UCSD-AML1 (cell line): ENCODE data around the gene TRERF1.
"Not testable (repeated sequence)": the region's sequence is repeated elsewhere in the genome, so short reads cannot be mapped to it uniquely, and the experiment has no call there.

Experiments
- DNase-seq: peaks from one replicate; lab custom pipeline; 2025; ENCODE audit not compliant: unreplicated experiment; lab: John Stamatoyannopoulos, UW

TRERF1 gene

DNA sequence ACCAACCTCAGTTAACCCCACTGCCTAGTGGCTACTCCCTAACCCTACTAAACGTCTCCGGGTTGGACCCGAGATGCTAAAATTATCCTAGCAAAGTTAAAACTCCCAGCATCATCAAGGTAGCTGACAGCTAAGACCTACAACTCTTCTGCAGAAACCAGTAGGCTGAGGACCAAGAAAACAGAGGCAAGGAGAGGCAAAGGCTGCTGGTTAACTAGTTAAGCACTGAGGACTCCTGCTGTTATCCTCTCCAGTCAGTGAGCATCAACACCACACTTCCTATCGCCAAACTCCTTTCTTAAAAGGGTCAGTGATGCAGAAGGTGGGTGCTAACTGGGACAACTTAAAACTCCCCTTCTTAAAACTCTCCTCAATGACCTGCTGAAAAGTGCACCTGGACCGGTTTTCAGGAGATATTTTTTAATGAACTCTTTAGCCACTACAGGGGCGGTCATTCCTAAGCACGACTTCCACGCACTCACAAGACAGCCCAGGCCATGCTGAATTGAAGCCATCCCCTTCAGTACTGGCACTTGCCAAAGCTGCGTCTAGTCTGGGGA is 1.7 kb downstream of the TRERF1 start:
- no peak for DNase-seq

DNA sequence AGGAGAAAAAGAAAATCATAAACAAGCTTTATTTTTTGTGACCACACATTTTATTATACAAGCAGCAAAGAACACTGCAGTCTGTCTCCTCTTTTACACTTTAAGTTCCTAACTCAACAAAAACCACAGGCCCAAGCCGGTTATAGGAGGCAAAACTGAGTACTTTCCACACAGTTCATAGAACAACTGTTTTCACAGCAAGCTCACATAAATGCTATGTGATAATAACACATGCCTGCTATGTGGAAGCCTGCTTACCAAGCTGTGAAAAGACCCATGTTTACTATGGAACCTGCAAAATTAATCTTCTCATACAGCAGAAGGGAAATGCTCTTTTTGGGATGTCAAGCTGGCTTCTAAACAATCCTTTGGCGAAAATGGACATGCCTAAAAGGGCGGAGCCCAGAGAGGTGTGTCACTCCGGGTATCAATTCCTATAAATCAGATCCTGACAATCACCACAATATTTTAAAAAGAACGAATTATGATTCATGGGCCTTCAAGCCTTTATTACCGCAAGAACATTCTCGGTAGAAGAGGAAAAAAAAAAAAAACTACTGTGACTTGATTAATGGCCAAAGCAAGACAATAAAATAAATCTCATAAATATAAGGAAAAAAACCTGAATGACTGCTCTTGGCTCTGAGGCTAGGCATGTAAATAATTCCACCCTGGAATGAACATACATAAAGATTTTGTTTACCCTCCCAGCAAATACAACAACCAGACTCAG is 2.6 kb downstream of the TRERF1 start:
- no peak for DNase-seq

DNA sequence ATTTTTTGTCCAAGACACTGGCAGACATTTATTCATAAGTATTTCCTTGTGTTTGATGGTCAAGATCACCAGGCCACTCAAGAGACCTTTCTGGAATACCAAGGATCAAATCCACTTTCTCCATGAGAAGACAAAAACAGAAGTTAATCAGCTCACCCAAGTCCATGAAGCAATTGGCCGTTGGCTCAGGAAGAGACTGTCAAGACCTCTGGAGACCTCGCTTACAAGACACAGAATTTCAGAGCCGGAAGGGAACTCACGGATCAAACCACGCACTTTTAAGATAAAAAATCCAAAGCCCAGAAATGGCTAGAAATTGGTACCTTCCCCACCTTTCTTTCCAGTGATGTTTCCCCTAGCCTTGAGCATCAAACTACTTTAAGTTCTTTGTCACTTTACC is 3.3 kb downstream of the TRERF1 start:
- DNase-seq: no peak

DNA sequence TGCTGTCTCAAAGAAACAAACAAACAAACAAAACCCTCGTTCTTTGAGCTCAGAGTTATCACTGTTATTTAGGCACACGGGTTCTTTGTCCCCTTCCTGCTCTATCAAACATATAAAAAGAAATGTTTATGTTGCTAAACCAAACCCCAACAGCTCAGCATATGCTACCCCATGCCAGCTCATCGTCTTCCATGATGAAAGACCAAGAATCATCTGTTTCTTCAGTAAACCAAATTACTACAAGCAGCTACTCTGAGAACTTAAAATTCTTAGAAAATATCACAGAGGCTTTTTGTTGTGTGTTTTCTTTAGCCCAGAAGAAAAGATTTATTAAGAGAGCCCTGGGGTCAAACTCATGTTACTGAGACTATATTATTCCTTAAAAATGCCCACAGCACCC is 4.7 kb downstream of the TRERF1 start:
- no peak for DNase-seq

DNA sequence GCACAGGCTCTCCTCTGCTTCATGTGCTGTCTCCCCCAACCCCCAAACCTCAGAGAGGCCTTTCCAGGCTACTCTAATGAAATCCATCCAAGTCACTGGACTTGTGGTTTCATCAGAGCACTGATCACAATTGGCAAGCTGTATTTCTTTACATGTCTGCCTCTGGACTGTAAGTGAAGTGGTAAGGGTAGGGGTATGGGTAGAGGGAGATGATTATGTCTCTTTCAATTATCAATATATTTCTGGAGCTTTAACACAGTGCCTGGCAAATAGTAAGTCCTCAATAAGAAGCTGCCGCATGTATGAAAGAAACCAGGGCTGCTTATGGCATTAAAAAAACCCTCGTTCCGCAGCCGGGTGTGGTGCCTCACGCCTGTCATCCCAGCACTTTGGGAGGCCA is 5.4 kb downstream of the TRERF1 start:
- no peak for DNase-seq

DNA sequence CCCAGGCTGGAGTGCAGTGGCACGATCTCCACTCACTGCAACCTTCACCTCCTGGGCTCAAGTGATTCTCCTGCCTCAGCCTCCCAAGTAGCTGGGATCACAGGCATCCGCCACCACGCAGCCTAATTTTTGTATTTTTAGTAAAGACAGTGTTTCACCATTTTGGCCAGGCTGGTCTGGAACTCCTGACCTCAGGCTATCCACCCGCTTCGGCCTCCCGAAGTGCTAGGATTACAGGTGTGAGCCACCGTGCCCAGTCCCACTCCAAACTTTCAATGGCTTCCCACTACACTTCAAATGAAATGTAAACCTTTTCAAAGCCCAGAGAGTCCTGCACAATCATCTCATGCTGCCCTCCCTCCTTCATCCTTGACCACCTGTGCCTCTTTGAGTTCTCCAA is 5.8 kb downstream of the TRERF1 start:
- DNase-seq: not testable (repeated sequence)

DNA sequence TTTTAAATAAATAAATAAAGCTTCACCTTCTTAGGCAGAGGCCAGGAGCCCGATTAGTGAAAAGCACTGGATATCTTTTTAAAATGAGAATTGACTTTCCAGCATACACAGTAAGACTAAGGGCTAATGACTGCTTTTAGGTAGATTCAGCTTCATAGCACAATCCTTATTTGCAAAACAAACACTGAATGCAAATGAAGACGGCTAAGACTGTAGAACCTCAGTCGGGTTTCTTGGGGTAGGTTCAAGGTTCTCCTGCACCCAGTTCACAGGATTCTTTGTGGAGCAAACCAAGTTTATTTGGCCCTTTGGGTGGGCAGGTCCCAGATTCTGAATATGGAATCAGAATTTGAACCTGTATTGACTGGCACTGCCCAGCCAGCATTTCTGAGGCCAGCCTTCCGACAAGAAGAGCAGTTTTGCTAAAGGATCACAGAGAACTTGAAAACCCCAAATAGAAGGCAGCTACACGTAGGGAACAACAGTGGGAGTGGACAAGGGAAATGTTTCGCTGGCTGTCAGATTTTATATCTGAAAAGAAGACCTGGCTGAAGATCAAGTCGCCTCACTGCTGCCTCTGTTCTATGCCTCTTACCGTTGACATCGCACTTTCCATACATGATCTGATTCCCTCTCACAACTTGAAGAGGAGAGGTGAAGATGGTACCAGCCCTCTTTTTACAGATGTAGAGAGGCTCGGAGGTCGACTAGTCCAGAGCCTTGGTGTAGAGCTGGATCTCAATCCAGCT is 8.2 kb downstream of the TRERF1 start:
- no peak for DNase-seq

DNA sequence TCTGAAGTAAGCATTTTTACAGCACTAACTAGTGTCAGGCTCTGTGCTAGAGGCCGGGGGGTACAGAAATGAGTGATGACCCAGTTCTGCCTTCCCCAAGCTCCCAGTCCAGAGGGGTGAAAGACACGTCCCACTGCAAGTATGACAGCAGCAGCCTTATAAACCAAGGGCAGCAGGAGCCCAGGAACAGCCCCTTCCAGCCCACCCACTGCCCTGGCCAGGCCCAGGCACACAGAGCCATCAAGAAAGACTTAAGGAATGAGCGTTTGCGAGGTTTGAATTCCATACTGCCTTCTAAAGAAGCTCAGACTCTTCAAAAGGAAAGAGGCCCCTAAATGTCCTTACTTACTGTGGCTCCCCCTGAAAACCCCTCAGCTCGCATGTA is 10.0 kb downstream of the TRERF1 start:
- DNase-seq: no peak

DNA sequence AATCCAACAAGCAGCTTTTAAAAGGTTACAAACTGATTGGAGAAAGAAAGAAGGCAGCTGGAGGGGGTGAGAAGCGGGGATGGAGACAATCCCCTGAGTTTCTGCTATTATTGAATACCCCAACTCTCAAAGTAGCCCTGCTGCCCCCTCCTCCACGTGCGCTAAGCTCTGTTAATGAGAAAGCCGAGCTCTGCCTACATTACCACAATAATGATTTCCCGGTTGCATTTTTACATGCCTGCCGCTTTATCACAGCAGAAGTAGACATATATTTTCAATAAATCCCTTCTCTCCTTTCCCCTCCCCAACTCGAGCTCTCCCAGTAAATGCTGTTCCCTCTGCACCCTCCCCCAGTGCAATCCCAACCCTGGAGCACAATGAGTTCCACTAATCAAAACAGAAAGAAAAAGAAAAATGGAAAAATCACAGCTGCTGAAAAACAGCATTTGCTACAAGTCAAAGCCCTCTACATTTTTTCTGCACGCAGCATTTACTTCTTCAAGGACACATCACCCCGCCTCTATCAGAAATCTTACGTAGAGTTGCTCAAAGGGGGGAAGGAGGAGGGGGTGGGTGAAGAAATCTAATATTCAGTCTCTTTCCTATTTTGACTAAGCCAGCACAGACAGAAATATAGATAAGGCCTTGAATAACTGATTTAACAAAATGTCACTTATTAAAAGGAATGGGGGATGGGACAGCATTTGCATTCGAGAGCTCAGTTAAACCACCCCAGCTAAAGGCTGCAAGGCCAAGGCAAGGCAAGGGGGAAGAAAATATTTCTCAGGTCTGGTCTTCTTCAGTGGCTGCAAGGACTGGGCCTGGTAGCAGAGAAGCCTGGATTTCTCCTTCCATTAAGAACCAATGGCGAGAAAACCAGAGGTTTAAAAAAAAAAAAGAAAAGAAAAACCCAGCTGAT is 10.7 kb downstream of the TRERF1 start:
- DNase-seq: no peak

DNA sequence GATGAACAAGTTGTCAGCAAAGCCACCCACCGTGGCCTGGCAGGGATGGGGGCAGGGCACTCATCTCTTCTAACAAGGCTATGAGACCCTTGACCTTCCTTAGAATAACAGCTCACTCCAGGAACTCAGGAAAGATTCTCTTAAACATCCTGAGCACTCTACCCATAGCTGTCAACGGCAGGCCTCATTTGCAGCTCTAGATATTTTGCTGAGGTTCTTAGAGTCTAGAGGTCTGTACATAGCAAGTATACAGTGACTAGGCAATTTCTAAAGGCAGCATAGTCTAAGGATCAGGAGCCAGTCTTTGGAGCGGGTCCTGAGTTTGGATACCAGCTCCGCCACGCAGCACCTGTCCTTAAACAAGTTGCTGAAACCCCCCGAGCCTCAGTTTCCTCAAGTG is 11.7 kb downstream of the TRERF1 start:
- no peak for DNase-seq

DNA sequence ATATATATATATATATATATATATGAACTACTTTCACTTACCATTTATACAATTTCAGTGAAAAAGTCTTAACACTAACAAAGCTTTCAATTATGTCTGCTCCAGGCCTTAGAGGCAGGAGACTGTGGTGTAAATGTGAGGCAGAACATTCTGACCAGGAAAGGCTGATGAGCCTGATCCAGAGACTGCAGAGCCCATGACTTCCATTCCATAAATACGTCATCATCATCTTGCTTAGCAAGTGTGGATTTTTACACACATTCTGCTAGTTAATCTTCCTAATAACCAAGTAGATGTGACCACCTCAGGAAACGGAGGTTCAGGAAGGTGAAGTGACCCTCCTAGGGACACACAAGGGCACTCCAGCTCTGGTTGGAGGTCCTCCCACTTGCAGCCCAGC is 14.9 kb downstream of the TRERF1 start:
- no peak for DNase-seq

DNA sequence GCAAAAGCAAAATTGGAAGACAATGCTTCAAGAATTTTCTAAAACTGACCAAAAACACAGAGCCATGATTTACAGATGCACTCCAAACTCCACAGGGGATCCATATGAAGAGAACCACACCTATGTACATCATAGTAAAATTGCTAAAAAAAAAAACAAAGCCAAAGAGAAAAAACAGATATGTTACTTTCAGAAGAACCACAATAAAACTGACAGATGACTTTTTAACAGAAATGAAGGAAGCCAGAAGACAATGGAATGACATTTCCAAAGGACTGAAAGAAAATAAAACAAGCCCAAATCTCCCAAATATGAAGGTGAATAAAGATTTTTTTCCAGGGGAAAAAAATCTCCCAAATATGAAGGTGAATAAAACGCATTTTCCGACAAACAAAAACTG is 17.5 kb downstream of the TRERF1 start:
- no peak for DNase-seq

DNA sequence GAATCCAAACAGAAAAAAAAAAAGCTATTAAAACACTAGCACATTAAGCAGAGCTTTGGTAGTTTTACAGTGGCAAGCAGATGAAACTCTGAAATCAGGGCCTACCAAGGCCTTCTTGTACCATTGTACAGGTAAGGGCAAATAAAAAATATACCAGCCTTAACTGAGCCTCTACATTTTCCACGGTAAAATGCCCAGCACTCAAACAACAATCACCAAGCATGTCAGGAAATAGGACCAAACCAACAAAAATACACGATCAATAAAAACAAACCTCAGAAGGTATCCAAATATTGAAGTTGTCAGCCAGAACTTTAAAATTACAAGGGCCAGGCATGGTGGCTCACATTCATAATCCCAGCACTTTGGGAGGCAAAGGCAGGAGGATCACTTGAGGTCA is 18.3 kb downstream of the TRERF1 start:
- DNase-seq: no peak

DNA sequence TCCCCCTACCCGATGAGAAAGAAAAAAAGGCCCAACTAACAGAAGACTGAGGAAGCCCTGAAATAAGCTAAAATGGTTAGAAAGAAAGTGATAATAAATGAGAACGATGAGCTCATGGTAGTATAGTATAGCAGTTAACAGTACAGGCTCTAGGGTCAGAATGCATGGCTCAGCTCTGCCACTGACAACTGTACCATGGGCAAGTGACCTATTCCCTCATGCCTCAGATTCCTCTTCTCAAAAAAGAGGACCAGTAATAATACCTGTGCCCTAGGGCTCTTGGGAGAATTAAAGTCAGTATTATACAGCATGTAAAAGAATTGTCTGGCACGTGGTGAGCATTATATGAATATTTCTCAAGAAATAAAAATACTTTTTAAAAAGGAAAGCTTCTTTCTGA is 19.8 kb downstream of the TRERF1 start:
- no peak for DNase-seq

DNA sequence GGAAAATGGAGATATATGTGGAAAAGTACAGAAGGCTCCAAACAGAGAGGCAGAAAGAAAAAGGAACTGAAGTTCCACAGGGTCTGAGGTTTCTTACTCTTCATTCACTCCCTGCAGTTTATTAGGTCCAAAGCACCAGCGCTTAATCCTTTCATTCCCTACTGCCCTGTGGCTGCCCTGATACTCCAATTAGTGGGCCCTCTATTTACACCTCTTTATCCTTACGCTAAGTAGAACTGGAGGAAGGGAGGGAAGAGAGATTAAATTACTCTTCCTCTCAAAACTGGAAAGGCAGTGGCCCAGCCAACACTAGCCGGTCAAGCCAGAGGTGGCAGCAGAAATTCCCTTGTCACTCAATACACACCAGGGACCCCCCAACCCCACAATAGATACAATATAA is 20.4 kb downstream of the TRERF1 start:
- no peak for DNase-seq

DNA sequence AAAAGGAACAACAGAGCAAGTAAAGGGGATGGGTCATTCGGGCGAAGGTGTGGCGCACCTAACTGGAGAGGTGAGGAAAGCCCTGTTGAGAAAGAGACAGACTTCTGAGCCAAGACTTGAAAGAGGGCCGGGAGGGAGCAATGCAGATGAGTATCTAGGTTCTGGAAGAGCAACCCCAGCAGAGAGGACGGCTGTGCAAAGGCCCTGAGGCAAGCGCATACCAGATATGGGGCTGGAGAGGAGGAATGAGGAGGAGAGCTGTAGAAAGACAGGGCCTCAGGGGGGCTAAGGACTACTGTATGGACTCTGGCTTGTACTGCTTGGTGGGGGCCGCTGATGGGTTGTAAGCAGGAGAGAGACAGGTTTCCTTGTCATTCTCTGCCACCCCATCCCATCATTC is 21.9 kb downstream of the TRERF1 start:
- DNase-seq: no peak

DNA sequence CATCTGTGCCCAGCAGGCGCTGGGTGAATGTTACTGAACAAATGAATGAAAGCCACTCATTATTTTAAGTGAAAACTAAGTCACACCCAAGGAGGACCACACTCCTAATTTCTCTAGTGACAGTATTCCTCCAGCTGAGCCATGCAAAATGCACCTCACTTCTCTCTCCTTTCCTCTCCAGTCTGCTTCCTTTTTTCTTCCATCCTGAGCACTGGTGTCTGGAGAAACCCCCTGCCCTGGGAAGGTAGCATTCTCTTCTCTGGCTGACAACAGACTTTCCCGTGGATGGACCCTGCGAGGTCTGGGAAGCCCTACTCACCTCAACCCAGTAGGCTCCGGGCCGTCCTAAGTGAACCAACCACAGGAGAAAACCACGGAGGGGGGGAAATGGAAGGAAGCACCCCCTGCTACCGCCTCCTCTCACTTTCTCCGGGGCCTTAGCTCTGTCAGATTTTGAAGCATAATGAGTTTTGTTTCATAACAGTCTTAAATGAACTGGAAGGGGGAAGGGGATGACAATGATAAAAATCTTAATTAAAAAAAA is 22.6 kb downstream of the TRERF1 start:
- DNase-seq: no peak

DNA sequence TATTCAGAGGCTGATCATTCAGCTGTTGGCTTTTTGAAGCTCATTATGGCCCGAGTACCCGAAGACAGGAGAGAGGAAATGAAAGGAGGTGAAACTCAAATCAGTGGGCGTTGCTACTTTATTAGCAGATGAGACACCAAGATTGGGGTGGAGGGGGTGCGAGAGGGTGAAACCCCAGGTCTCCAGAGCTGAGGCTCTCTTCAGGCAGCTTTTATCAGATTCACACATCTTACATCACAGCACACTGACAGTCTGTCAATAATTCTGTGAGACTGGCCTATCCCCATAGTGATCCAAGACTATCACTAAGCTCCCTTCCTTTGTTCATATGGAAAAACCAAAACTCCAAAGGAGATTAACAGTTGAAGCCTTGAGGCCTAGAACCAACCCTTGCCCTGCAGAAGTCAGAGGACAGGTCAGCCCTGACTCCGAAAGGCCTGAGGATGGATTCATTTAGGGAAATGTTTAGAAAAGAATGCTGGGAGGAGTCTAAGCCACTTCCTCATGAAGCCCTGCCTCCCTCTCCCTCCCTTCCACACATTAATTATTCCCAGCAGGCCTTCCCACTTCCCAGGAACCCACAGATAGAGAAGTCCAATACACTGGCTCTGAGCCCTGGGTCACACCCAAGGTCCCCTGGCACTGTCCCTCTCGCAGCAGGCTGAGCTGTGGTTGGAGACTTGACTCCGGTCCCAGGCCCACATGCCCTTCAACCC is 23.2 kb downstream of the TRERF1 start:
- DNase-seq: no peak

DNA sequence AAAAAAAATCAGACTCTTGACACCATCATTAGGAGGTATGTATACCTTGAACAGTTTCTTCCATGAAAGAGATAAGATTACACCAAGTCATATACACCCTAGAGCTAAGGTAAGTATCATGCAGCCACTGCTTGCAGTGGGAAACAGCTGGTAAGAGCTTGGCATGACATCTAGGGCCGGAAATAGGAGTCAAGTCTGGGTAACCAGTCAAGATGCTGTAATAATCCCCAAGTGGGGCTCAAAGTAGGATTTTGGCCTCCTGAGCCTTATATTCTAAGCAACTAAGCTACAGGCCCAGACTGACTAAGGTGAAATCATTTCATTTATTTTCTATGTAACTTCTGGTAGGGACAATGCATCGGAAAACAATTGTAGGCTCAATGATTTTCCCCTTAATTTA is 23.9 kb downstream of the TRERF1 start:
- DNase-seq: no peak

DNA sequence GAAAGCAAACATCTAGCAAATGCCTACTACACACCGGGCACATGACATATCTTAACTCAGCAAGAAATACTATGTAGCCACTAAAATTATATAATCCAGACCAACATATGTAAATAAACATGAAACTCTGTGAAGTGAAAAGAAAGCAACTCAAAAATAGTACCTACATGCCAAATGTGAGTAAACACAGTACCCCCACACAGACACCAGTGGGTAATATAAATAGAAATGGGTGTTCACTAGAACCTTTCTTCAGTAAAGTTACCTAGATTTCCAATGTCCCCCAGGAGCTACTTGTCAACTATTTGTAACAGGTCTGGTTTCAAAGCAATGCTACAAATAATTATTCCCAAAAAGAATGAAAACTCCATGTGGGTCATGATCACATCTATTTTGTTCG is 25.5 kb downstream of the TRERF1 start:
- no peak for DNase-seq
